Measurements from ENCODE around the gene NT5C1B.

Gene NT5C1B

DNA sequence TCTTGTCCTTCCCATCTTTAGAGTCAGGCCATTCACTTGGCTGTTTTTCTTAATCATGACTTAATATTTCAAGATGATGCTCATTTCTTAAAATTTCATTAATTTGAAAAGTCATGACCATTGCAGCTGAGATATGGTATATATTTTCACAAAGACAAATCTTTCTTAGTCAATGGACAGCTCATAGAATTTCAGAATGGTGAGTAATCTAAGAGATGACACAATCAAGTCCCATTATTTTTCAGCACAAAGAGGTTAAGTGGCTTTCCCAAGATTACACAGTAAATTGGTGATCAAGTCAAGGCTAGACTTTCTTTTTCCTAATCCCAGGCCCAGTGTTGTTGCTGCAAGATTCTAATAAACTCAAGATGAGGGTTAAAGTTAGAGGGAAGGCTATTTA, 34.4 kb upstream of the NT5C1B start:
- TF ChIP-seq, protein P1, sequence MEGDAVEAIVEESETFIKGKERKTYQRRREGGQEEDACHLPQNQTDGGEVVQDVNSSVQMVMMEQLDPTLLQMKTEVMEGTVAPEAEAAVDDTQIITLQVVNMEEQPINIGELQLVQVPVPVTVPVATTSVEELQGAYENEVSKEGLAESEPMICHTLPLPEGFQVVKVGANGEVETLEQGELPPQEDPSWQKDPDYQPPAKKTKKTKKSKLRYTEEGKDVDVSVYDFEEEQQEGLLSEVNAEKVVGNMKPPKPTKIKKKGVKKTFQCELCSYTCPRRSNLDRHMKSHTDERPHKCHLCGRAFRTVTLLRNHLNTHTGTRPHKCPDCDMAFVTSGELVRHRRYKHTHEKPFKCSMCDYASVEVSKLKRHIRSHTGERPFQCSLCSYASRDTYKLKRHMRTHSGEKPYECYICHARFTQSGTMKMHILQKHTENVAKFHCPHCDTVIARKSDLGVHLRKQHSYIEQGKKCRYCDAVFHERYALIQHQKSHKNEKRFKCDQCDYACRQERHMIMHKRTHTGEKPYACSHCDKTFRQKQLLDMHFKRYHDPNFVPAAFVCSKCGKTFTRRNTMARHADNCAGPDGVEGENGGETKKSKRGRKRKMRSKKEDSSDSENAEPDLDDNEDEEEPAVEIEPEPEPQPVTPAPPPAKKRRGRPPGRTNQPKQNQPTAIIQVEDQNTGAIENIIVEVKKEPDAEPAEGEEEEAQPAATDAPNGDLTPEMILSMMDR (IDR thresholded peaks at IDR 0.05), result no peak

DNA sequence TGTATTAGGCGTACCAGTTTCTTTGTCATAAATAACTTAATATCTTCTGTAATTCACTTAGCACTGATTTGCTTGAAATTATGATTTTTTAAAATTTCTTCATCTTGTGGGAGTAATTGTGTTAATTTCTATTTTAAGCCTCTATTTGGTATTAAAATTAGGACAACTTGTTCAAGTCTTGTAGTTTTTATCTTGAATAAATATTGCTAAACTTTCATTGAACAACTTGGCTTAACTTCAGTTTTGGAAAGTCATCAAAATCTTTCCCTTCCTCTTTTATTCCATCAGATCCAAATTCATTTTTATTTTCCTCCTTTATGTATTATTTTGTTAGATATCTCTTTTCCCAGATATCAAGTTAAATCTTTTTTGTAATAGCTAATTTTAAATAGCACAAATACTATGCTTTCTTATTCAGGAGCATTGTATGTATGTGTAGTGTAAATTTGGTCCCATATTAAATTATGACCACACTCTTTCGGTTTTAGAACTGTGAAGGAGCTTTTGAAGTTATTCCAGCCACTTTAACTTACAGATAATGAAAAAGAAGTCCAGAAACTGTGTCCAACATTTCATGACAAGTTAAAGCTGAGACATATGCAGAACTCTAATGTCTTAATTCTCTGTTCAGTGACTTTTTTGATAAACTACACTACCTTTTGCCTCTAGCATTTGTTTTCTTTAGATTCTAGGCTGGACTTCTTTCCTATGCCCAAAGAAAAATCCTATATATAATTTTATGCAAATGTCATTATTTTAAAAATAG, 31.7 kb upstream of the NT5C1B start:
- TF ChIP-seq, protein P1 (IDR thresholded peaks at IDR 0.05), result no peak

DNA sequence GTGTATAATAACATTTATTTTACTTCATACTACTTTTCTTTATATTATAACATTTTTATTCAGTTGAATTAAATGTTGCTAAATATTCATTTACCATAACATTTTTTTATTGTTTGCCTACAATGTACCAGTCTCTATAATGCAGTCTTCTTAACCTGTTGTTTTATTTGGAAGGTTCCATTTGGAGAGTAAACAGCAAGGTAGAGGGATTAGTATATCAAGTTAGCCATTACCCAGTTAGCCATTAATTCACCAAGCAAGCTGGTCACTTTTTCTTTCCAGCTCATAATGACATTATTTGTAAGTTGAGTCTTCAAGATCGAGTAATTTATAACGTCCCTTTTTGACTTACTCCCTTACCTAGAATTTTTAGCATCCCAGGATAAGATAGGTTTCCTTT, 29.7 kb upstream of the NT5C1B start:
- TF ChIP-seq, protein P1 (IDR thresholded peaks at IDR 0.05), result no peak

DNA sequence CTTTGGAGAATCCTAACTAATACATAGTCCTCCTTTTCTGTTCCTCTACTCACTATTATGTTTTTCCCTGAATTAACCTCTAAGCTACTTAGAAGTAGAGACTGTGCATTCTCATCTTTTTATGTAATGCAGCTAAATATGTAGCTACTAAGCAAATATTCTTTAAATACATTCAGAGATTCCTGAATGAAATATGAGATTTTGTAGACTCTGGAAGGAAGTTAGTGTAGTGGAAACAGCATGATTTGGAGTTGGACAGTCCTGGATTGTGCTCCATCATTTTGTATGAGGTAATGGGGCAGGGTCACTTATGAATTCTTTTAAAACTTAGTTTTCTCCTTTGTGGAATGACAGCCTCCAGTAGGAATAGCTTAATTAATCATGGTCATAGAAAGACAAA, 24.7 kb upstream of the NT5C1B start:
- TF ChIP-seq, protein P1 (IDR thresholded peaks at IDR 0.05), result no peak

DNA sequence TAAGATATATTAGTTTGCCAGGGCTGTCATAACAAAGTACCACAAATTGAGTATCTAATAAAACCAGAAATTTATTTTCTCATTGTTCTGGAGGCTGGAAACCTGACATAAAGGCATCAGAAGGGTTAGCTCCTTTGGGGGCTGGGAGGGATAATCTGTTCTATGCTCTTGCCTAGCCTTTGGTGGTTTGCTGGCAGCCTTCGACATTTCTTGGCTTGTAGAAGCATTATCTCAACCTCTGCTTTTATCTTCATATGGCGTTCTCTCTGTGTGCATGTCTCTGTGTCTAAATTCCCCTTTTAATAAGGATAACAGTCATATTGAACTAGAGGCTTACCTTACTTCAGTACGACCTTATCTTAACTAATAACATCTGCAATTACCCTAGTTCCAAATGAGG, 22.8 kb upstream of the NT5C1B start:
- TF ChIP-seq, protein P1 (IDR thresholded peaks at IDR 0.05), result no peak

DNA sequence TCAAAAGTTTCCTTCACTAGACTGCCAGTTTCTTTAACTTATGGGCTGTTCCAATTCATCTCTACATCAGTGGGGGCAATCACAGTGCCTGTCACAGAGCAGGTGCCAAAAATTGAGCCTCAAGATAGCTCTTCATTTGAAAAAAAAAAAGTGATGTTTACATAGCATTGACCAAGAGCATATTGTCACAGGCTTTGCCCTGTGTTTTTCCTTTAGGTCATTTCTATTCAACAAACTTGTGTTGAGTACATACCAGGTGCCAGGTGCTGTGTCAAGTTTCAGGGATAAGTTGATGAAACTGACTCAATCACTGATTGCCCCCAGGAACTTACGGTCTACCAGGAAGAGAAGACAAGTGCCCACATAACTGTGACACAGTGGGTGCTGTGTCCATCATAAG, 22.2 kb upstream of the NT5C1B start:
- TF ChIP-seq, protein P1 (IDR thresholded peaks at IDR 0.05), result no peak

DNA sequence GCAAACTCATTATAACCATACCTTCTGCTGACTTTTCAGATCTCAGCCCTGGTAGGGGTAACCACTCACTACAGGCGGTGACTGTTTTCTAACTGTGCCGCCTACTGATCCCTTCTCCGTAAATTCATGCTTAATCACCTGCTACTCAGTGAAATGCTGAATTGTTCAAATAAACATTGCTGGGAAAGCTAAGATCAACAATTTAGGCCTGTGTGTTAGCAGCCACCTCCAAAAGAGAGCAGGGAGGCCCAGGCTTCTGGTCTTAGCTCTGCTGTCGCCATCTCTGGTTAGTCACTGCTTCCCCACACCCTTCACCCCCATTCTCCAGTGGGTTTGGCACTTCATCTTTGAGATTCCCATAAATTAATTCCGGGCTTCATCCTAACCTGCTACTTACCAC, 21.8 kb upstream of the NT5C1B start:
- TF ChIP-seq, protein P1 (IDR thresholded peaks at IDR 0.05), result no peak

DNA sequence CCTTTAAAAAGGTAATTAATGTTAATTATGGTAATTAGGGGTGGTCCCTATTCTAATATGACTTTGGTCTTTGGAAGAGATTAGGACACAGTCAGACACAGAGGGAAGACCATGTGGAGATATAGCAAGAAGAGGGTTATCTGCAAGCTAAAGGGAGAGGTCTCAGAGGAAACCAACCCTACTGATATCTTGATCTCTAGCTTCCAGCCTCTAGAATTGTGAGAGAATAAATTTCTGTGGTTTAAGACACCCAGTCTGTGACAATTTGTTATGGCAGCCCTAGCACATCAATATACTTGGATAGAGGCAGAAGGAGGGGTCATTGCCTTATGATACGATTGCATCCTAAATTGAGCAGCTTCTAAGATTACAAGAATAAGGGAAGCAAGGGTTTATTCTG, 21.3 kb upstream of the NT5C1B start:
- TF ChIP-seq, protein P1 (IDR thresholded peaks at IDR 0.05), result no peak

All from LNCAP (cell line).